T-helper 2 cell treated with Interferon-gamma antibody and Interleukin-4, amounts not matched to agents 100 ng/mL and 5 ng/mL, for 36 hours (primary cell): ENCODE data around the gene LZTS2. TPM values are rescaled to one million over a fixed set of nuclear protein-coding genes. Genes with fewer than 3 reads are reported as not detected.

ENCODE experiments used
- intact Hi-C: fragments of 100-400 bp; cut with micrococcal nuclease; formaldehyde crosslinking; loops from one replicate; pipeline ENCODE4 v1.15.1; 2023
- total RNA-seq: library from RNA; stranded (reverse); gene quantifications from 2 replicates; pipeline ENCODE4 v1.2.3, GENCODE V29; 2022

Gene LZTS2
- total RNA-seq, 1 donor from 2014 or later, result 15.9 TPM

GRCh38 chr10:100997360-100998182 is 2.0 kb upstream of the LZTS2 start:
- intact Hi-C loops, result loop anchor here (1.0 kb wide), 2 partner anchors 63 to 84 kb away; no protein-coding TSS in a partner anchor

DNA sequence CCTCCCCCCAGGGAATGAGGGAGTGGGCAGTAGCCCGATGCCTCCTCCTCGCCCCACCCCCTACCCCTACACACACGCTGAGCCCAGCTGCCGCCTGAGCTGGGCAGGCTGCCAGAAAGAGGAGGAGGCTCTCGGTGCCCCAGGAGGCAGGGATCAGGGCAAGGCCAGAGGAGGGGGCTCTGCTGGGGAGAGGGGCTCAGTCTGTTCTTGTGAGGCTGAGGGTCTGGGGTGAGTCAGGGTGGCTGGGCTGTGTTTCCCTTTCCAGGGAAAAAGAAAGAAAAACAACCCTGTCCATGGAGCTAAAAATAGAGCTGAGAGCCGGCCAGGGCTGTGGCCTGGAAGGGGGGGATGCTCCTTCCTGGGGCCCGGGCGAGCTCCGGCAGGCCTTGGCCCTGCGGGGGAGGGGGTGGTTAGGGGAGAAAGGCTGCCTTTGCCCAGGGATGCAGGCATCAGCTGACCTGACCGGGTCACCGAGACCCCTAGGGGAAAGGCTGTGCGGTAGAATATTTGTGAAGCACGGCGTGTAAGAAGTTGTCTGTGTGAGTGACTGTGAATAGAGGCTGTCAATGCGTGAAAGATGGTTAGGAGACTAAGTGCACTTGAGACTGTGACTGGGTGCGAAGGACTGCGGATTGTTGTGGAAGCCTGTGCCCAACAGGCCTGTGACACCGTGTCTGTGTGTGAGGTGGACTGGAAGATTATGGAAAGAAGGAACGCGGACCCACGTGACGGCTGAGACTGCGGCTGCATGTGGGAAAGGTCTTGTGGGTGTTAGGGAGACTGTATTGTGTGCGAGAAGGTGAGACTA is 1.2 kb upstream of the LZTS2 start:
- intact Hi-C loops, result no loop called here

- intact Hi-C loops, result loop anchor here (1.0 kb wide), 2 partner anchors 14 to 32 kb away; partner anchors contain the start of genes PDZD7 and SFXN3
Observed at GRCh38 chr10:100998991-100999741, 442 bp upstream of the LZTS2 start.

DNA sequence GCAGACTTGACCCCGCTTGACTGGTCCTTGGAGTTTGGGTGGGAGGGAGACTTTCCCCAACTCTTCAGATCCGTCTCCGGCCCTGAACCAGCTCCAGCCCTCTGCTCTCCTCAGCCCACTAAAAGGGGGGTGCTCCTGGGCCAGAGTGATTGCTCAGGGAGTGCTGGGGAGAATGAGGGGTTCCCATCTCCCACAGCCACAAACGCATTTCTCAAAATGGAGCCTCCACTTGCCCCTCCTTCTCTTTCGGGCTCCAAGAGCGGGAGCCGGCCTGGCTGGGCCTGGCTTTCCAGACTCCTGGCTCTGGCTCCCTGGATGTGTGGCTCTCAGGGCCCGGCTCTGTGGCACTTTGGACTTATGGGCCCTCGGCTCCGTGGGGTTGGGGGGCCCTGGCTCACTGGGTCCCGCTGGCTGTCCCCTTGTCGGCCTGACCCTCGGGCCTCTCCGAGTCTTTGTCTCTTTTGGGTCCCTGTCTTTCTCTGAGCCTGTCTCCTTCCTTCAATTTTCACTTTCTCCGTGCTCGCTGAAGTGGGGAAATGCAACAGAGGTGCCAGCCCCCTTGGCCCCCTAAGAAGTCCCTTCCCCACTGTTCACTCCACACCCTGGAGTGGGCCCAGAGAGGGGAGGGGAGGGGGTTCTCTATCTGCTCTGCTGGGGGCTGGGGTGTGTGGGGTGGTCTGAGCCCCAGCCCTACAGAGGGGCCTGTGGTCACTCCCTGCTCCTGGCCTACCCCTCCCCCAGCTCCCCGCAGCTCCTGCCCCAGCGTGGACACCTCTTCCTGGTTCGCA is 713 bp downstream of the LZTS2 start:
- intact Hi-C loops, result no loop called here

- intact Hi-C loops, result no loop called here
Observed at GRCh38 chr10:101000915-101001658, 1.5 kb downstream of the LZTS2 start.

GRCh38 chr10:101001659-101002035 is 2.0 kb downstream of the LZTS2 start:
- intact Hi-C loops, result no loop called here

- intact Hi-C loops, result no loop called here
Observed at GRCh38 chr10:101002456-101002855, 2.8 kb downstream of the LZTS2 start.

- intact Hi-C loops, result no loop called here
Observed at GRCh38 chr10:101003639-101004206, 4.1 kb downstream of the LZTS2 start.

GRCh38 chr10:101005361-101005760 is 5.8 kb downstream of the LZTS2 start:
- intact Hi-C loops, result no loop called here

DNA sequence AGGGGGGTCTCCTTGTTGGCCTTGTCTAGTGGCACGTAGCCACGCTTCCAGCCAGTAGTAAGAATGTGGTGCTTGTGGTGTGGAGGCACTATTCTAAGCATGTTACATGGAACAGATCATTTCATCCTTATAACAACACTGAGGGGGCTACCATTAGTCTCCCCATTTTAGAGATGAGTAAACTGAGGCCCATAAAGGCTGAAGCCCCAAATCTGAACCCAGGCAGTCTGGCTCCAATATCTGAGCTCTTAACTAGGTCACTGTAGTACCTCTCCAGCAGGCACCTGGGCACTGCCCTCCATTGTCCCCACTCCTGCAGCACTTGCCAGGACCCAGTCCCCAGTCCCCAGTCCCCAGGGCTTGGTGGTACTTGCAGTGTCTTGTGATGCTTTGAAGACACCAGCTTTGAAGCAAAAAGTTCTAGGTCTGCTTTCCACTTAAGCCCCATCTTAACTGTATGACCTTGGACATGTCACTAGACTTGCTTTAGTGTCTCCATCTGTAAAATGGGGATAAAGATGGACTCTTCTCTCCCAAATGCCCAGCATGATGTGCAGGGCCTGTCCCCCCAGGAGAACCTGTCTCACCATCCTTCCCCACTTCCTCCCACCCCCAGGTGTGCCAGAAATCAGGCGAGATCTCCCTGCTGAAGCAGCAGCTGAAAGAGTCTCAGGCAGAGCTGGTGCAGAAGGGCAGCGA is 6.4 kb downstream of the LZTS2 start:
- intact Hi-C loops, result no loop called here

- intact Hi-C loops, result no loop called here
Observed at GRCh38 chr10:101006593-101007098, 7.0 kb downstream of the LZTS2 start.

GRCh38 chr10:101007099-101007711 is 7.6 kb downstream of the LZTS2 start:
- intact Hi-C loops, result no loop called here

DNA sequence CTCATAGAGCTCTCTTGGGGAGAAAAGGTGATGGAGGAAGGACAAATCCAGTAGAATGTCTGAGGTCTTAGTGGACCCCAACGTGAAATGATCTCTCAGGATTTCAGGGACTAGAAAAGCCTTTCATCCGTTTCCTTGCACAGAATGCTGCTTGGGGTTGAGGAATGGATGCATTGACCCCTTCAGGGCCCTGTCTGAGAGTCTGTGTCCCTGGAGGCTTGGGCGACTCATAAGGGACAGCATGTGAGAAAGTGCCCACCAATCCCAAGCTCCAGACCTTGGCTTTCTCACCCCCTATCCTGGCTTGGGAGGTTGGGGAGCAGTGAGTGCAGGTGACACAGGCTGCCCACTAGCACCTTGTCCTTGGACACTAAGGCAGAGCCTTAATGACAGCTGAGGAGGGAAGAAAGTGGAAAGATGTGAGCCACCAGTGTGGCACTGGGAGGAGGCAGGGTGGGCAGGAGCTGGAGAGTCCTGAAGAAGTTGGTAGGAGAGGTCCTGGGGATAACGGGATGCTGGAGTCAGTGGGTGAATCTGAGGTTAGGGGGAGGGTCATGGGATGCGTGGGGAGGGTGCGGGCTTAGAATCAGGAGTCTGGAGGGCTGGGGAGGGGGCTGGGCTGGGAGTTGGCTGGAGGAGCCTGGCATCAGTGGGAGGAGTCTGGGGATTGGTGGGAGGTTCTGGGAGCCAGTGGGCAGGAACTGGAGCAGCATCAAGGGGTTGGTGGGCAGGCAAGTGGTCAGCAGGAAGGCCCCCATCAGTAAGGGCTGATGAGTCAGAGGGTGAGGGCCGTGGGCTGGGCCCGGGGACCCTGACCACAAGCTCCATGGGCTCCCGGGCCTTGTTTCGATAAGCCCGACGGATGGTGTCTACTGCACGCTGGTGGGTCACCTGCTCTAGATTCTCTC is 8.6 kb downstream of the LZTS2 start:
- intact Hi-C loops, result no loop called here

DNA sequence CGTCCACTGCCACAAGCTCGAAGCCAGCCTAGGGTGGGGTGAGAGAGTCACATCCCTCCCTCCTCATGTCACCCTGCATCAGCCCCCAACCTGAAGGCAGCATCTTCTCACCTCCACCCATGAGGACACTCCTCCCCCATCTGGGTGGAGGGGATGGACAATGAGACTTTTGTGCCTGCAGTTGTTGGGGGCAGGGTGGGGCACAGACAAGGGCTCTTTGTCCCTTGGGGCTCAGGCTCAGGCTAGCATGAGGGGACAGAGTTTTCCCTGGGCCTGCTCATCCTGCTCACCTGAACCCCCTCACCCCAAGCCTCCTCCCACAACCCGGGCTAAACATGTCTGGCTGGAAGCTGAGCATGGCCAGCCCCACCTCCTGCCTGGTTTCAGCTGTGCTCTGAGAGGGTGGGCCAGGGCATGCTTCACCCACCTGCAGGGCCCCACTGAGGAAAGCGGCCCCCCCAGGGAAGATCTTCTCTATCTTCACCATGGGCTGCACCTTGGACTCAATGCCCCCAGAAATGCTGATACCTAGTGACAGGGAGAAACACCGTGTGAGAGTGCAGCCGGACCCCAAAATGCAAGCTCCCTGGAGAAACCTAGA is 9.3 kb downstream of the LZTS2 start:
- intact Hi-C loops, result no loop called here

DNA sequence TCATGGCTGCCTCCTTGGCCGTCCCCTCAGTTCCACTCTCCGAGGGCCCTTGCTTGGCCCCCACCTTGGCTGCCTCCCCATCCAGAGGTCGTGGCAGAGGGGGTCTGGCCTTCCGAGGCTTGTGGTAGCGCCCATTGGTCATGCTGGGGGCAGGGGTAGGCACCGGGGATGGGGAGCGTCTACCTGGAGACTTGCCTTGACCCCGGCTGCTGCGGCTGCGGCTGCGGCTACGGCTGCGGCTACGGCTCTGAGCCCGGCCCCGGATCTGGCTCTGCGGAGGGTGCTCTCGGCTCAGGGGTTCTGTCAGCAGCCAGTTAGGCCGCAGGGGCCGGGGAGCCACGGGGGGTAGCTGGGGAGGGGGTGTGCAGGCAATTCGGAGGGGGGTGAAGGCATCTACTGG is 10.7 kb downstream of the LZTS2 start:
- intact Hi-C loops, result no loop called here

GRCh38 chr10:101011517-101012423 is 12.2 kb downstream of the LZTS2 start:
- intact Hi-C loops, result no loop called here
